ENCODE data around the gene APOBEC3G.

The APOBEC3G gene

DNA sequence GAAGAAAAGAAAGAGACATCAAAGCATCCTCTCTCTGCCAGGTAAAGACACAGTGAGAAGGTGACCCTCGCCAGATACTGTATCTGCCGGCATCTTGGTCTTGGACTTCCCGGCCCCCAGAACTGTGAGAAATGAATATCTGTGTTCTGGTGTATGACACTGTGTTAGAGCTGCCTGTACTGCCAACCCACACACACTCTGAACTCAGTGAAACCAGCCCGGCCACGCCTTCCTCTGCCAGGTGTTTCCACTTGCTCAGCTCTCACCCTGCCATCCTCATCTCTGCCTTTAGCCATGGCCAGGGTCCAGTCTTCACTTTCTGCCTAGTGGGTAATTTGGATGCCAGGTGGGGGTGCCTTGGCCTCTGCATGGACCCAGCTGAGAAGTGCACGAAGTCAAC is 51.4 kb downstream of the APOBEC3G start:
- DNase-seq, result no peak

GRCh38 chr22:39129081-39129480 is 52.0 kb downstream of the APOBEC3G start:
- DNase-seq, result no peak

GRCh38 chr22:39129746-39130145 is 52.7 kb downstream of the APOBEC3G start:
- no peak for DNase-seq

GRCh38 chr22:39130152-39130704 is 53.2 kb downstream of the APOBEC3G start:
- DNase-seq, result no peak

DNA sequence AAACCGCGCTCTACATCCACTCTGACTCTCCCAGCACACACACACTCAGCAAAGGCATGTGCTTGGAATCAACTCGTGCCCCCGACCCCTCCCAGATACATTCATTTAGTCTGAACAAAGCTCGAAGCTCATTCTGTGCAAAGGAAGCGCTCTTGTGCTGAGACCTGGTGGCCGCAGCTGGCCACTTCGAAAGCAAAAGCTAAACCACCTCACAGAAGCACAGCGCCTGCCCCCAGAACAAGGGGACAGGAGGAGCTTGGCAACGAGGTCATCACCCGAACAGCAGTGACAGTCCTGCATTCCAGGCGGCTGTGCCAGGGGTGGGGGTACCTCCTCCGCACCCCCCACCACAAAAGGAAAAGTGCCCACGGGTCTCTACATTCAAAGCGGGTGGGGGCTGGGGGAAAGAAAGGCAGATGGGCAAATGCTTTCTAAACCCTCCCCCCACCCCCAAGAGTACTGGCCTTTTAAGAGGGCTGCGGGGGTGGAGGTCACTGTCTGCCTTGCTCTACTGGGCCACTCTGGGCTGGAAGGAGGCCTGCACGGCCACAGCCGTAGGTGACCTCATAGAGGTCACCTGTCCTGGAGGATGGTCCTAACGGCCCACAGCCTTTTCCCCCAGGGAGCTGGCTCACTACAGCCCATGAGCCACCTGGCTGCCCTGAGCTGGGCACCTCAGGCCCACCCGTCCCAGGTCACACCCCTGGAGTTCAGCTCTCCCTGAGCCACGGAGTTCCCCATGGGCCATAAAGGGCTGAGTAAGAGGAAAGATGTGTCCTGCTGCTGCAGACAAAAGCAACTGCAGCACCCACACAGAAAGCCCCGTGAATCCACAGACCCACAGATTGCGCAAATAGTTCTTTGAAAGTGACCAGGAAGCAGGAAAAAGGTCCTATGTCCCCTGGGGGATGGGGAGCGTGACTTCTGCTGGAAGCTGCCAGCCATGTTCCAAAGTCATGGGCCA is 54.1 kb downstream of the APOBEC3G start:
- no peak for DNase-seq

DNA sequence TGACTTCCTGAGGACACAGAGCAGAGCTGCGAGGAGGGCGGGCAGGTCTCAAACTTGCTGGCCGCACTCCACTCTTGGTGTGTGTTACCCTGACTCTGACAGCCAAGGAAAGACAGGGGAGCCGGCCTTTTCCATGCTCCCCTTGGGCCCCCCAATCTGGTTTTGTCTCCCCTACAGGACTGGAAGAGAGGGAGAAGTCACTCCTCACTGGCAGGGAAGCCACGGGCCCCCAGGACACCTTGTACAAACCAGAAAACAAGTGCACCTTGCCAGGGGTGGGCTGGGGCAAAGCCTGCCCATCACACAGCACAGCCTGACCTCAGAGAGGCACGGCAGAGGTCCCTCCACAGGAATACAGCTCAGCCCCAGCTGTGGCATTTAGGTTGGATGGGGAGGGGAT is 55.2 kb downstream of the APOBEC3G start:
- no peak for DNase-seq

GRCh38 chr22:39132871-39133524 is 55.9 kb downstream of the APOBEC3G start:
- DNase-seq, result no peak

DNA sequence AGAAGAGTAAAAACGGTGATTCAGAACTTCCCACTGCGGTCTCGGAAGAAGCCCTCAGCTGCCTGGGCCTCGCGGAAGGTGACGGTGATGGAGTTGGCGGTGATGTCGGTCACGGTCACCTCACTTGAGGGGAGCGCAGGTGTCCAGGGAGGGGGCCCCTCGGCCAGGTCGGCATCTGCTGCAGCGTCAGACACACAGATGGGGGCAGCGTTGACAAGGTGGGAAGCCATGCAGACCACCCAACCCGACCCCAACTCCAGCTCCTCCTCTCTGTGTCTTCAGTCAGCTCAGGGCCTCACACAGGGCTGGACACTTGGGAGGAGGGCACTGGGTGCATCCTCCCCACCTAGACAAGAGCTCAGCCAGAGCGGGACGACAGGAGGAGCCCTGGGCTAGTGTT is 56.8 kb downstream of the APOBEC3G start:
- no peak for DNase-seq

DNA sequence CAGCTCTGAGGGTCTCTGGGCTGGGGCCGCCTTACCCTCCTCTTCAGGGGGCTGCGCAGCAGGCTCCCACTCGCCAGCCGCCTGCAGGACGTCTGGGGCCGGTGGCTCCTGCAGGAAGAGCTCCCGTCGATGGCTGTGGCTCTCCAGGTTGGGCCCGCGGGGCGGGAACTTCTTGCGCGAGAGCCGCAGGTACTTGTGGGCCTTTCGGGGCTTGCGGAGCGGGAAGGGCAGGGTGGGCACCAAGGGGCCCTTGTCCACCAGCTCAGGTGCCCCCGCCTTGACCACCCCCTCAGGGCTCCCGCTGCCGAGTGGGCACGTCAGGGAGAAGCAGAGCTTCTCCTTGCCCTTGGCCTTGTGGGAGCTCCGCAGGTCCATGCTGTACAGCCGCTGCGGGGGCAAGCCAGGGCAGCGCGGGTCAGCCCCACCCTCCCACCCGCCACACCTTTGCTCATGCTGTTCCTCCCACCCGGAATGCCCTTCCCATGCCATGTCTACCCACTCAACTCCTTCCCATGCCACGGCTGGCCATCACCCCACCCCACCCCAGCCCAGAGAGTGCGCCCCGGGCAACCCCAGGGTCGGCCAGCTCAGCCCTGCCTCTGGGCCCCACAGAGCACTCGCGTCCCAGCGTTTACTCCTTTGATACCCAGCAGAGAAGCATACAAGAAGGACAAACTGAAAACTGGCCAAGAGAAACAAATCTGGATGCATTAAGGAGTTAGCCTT is 57.5 kb downstream of the APOBEC3G start:
- DNase-seq, result no peak

DNA sequence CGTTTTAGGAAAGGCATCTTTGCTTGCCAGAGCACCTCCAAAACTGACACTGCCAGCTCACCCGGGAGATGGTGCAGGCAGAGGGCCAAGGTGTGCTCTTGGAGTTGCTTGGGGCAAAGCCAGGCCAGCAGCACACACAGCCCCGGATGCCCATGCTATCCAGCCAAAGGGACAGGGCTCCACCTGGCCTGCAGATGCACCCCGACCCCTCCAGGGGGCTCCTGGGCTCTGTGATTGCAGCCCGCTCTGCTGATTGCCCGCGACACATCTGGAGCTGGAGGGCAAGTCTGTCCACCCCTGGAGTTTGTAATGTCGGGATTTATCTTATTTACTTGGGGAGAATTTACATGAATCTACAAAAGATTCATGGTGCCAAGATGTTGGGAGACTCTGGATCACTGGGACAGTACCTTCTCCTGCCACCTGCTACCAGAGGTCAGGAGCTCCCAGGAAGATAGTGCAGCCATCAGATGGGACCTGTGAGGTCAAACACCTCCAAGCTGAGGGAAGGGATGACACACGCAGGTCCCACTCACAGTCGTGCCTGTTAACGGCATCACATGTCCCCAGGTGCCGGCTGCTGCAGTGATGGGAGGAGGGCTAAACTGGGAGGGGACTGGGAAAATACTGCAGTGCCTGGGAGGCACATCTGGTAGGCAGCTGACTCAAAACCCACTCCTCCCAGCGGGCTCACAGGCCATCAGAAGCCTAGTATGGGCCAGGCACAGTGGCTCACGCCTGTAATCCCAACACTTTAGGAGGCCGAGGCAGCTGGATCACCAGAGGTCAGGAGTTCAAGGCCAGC is 58.2 kb downstream of the APOBEC3G start:
- DNase-seq, result peak; percentile 53

- DNase-seq, result peak; percentile 14
Measured at GRCh38 chr22:39136317-39136716, 59.2 kb downstream of the APOBEC3G start.

Data from CD4-positive, alpha-beta T cell treated with Interleukin-15 for 1 hour (primary cell).